Measurements from ENCODE around the gene STARD5.

The STARD5 gene

GRCh38 chr15:81289910-81290309 lies 34.0 kb downstream of the STARD5 start:
- no peak for TF ChIP-seq EGR1 (IDR thresholded peaks at IDR 0.05)
- TF ChIP-seq ZBTB7A (IDR thresholded peaks at IDR 0.05; ENCODE audit: low read depth), result no peak
- no peak for TF ChIP-seq RAD21 (IDR thresholded peaks at IDR 0.05; ENCODE audit: low read depth)
- no peak for TF ChIP-seq TAF1 (IDR thresholded peaks at IDR 0.05; ENCODE audit: low read depth)
- TF ChIP-seq USF1 (IDR thresholded peaks at IDR 0.05), result no peak
- TF ChIP-seq TCF12 (IDR thresholded peaks at IDR 0.05; ENCODE audit: low read depth), result no peak
- TF ChIP-seq REST (IDR thresholded peaks at IDR 0.05; ENCODE audit: low read depth), result no peak
- no peak for TF ChIP-seq FOXM1 (IDR thresholded peaks at IDR 0.05; ENCODE audit: borderline replicate concordance, low read depth)
- TF ChIP-seq TEAD4 (IDR thresholded peaks at IDR 0.05), result no peak
- no peak for TF ChIP-seq MAX (IDR thresholded peaks at IDR 0.05)
- TF ChIP-seq YY1 (IDR thresholded peaks at IDR 0.05; ENCODE audit: low read depth), result no peak
- no peak for TF ChIP-seq EP300 (IDR thresholded peaks at IDR 0.05; ENCODE audit: borderline replicate concordance)
- TF ChIP-seq CEBPB (IDR thresholded peaks at IDR 0.05), result no peak
- TF ChIP-seq CREB1 (IDR thresholded peaks at IDR 0.05; ENCODE audit: low read depth), result no peak
- no peak for TF ChIP-seq NFIC (IDR thresholded peaks at IDR 0.05)

- TF ChIP-seq ZBTB7A (IDR thresholded peaks at IDR 0.05; ENCODE audit: low read depth) (no peak), TAF1 (IDR thresholded peaks at IDR 0.05; ENCODE audit: low read depth) (no peak), TEAD4 (IDR thresholded peaks at IDR 0.05) (no peak), EP300 (IDR thresholded peaks at IDR 0.05; ENCODE audit: borderline replicate concordance) (no peak), USF1 (IDR thresholded peaks at IDR 0.05) (no peak), REST (IDR thresholded peaks at IDR 0.05; ENCODE audit: low read depth) (no peak), CREB1 (IDR thresholded peaks at IDR 0.05; ENCODE audit: low read depth) (no peak), FOXM1 (IDR thresholded peaks at IDR 0.05; ENCODE audit: borderline replicate concordance, low read depth) (no peak), RAD21 (IDR thresholded peaks at IDR 0.05; ENCODE audit: low read depth) (no peak), TCF12 (IDR thresholded peaks at IDR 0.05; ENCODE audit: low read depth) (no peak), YY1 (IDR thresholded peaks at IDR 0.05; ENCODE audit: low read depth) (no peak), NFIC (IDR thresholded peaks at IDR 0.05) (no peak), EGR1 (IDR thresholded peaks at IDR 0.05) (no peak), CEBPB (IDR thresholded peaks at IDR 0.05) (no peak), MAX (IDR thresholded peaks at IDR 0.05) (no peak)
These were observed 35.3 kb downstream of the STARD5 start for GRCh38 chr15:81288616-81289015.

- TF ChIP-seq YY1 (IDR thresholded peaks at IDR 0.05; ENCODE audit: low read depth) (no peak), FOXM1 (IDR thresholded peaks at IDR 0.05; ENCODE audit: borderline replicate concordance, low read depth) (no peak), TEAD4 (IDR thresholded peaks at IDR 0.05) (no peak), CREB1 (IDR thresholded peaks at IDR 0.05; ENCODE audit: low read depth) (no peak), TCF12 (IDR thresholded peaks at IDR 0.05; ENCODE audit: low read depth) (no peak), NFIC (IDR thresholded peaks at IDR 0.05) (no peak)
These were observed 35.9 kb downstream of the STARD5 start for GRCh38 chr15:81288040-81288439.

GRCh38 chr15:81286621-81287121 lies 37.3 kb downstream of the STARD5 start:
- no peak for TF ChIP-seq USF1 (IDR thresholded peaks at IDR 0.05)
- no peak for TF ChIP-seq NFIC (IDR thresholded peaks at IDR 0.05)
- no peak for TF ChIP-seq TCF12 (IDR thresholded peaks at IDR 0.05; ENCODE audit: low read depth)
- no peak for TF ChIP-seq MAX (IDR thresholded peaks at IDR 0.05)

- no peak for TF ChIP-seq ZBTB7A (IDR thresholded peaks at IDR 0.05; ENCODE audit: low read depth)
- no peak for TF ChIP-seq REST (IDR thresholded peaks at IDR 0.05; ENCODE audit: low read depth)
- TF ChIP-seq CREB1 (IDR thresholded peaks at IDR 0.05; ENCODE audit: low read depth), result no peak
These were observed 38.5 kb downstream of the STARD5 start for GRCh38 chr15:81285461-81285860.
